Adrenal gland (tissue), 5 donors: ENCODE measurements around the gene EHBP1.
"Not testable (repeated sequence)": the region's sequence is repeated elsewhere in the genome, so short reads cannot be mapped to it uniquely, and the experiment has no call there.

ENCODE experiments used
- CTCF ChIP-seq, 6 experiments: fragments of 450-650 bp in 4 of 6; fragments of 200-600 bp in 2 of 6; sonication (generic) in 1 of 6; IDR thresholded peaks; 1 replicate in 5 of 6; 2 replicates in 1 of 6; pipeline versions ENCODE4 v1.5.1 to v1.8.0; 2016 to 2021; ENCODE audit warnings: antibody characterized with exemption in 6 of 6, mild to moderate bottlenecking in 2 of 6, moderate library complexity in 1 of 6
- POLR2A ChIP-seq, 2 donors: fragments of 450-650 bp; IDR thresholded peaks; one replicate each; pipeline ENCODE4 v1.6.1; 2017; ENCODE audit warnings: antibody characterized with exemption in 2 of 2, mild to moderate bottlenecking in 2 of 2, moderate library complexity in 1 of 2
- donor health status: DM: no; HTN: no; CAD: no.

GRCh38 chr2:62749111-62749510, 43.6 kb downstream of the EHBP1 start:
- not testable (repeated sequence) for TF ChIP-seq CTCF, POLR2A (IDR thresholded peaks at IDR 0.05)
